Measurements from ENCODE around the gene NEURL1B.
"Not testable (repeated sequence)": the region's sequence is repeated elsewhere in the genome, so short reads cannot be mapped to it uniquely, and the experiment has no call there.

NEURL1B gene

DNA sequence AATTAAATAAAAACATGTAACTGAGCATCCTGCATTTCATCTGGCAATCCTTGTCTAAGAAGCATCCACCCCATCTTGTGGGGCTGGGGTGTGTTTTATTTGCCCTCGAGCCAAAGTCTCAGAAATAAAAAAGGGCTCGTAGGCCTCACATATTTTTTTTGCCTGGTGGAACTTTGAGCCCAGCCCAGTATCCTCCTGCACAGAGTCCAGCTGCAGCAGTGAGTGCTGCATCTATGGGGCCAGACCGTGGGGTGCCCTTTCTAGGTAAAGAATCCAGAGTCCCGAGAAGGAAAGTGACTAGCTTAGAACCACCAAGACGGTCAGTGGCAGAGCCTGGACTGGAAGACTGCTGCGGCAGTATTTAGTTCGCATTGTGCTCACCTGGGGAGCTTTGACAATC, 33.1 kb downstream of the NEURL1B start:
- H3K27ac ChIP-seq = no peak overlapping the region
- TF ChIP-seq, protein P1, sequence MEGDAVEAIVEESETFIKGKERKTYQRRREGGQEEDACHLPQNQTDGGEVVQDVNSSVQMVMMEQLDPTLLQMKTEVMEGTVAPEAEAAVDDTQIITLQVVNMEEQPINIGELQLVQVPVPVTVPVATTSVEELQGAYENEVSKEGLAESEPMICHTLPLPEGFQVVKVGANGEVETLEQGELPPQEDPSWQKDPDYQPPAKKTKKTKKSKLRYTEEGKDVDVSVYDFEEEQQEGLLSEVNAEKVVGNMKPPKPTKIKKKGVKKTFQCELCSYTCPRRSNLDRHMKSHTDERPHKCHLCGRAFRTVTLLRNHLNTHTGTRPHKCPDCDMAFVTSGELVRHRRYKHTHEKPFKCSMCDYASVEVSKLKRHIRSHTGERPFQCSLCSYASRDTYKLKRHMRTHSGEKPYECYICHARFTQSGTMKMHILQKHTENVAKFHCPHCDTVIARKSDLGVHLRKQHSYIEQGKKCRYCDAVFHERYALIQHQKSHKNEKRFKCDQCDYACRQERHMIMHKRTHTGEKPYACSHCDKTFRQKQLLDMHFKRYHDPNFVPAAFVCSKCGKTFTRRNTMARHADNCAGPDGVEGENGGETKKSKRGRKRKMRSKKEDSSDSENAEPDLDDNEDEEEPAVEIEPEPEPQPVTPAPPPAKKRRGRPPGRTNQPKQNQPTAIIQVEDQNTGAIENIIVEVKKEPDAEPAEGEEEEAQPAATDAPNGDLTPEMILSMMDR (conservative IDR thresholded peaks at IDR 0.05) = no peak

DNA sequence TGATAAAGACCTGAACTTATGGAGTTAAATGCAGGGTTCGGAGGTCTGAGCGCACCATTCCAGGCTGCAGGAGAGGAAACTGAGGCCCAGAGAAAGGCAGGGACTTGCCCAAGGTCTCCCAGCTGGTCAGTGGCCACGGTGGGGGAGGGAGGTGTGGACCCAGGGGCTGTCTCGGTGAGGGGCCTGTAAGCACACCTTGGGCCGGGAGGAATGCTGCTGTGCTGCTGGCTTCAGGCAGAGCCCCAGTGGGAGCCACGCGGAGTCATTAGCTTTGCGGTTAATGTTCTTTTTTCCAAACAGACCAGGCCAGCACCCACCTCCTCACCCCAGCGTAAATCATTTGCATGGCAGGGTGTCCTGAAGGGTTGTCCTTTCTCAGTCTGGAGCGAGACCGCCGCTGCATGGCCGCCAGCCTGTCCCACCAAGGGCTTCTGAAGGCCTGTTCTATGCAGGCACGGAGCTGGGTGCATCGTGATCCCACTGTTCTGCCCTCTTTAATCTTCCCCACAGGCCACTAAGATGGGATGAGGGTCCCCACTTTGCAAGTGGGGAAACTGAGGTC, 35.9 kb downstream of the NEURL1B start:
- no peak overlapping the region for H3K27ac ChIP-seq
- TF ChIP-seq, protein P1 (conservative IDR thresholded peaks at IDR 0.05) = no peak

DNA sequence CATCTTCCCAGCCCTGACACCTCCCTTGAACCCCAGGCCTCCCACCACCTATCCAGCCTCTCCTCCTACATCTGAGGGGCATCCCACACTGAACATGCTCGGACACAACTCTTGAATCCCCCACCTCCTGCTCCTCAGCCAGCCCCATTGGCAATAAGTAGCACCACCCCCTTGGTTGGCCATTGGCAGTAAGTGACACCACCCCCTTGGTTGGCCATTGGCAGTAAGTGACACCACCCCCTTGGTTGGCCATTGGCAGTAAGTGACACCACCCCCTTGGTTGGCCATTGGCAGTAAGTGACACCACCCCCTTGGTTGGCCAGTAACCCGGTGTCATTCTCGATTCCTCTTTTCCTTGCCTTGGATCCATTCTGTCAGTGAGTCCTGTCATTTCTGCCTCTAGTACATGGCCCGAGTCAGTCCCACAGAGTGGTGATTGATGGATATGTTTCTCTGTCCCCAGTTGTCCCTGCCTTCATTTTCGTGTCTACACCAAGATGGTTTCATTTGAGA, 37.4 kb downstream of the NEURL1B start:
- not testable (repeated sequence) for H3K27ac ChIP-seq

DNA sequence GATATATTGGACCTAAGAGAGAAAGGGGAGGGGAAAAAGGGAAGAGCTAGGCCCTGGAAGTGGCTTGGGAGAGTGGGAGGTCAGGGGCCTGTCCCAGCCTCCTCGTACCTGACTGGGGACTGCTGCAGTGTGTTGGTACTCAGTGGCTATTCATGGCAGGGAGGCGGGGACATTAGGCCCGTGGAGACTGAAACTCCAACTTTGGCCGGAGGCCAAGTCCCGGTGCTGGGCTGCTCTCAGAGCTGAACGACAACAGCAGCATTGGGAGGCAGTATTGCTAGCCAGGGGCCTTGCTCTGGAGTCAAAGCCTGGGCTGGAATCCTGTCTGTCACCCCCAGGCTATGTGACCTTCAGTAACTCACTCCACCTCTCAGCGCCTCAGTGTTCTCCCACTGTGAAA, 37.8 kb downstream of the NEURL1B start:
- H3K27ac ChIP-seq = no peak overlapping the region
- TF ChIP-seq, protein P1 (conservative IDR thresholded peaks at IDR 0.05) = no peak

DNA sequence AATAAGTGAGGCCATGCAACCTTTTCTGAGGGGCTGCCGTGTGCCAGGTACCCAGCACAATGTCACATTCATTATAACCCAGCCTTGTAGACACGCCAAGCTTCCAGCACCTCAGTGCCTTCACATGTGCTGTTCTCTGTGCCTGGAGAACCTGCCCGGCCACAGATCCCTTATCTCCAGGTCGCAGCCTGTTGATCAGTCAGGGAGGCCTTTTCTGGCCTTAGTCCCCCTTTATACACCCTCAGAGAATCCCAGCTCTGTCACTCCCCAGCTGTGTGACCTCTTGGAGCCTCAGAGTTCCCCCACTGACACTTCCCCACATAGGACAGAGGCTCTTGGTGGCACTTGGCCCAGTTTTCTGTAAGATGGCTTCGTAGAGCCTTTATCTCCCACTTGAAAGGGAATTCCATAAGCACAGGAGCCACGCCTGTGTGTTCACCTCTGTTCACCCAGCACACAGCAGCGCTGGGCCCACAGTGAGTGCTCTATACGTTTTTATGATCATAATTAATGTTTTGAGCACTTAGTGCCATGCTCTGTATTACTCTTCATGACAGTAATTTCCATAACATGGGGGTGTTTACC, 38.7 kb downstream of the NEURL1B start:
- TF ChIP-seq, protein P1 (conservative IDR thresholded peaks at IDR 0.05) = no peak
- no peak overlapping the region for H3K27ac ChIP-seq

DNA sequence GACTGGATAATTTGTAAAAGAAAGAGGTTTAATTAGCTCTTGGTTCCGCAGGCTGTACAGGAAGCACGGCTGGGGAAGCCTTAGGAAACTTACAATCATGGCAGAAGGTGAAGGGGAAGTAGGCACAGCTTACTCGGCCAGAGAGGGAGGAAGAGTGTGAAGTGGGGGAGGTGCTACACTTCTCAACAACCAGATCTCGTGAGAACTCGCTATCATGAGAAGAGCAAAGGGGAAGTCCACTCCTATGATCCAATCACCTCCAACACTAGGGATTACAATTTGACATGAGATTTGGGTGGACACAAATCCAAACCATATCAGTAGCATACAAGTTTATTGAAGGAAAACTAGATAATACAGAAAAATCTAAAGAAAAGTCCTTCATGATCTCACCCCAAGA, 39.9 kb downstream of the NEURL1B start:
- no peak overlapping the region for H3K27ac ChIP-seq
- TF ChIP-seq, protein P1 (conservative IDR thresholded peaks at IDR 0.05) = no peak

DNA sequence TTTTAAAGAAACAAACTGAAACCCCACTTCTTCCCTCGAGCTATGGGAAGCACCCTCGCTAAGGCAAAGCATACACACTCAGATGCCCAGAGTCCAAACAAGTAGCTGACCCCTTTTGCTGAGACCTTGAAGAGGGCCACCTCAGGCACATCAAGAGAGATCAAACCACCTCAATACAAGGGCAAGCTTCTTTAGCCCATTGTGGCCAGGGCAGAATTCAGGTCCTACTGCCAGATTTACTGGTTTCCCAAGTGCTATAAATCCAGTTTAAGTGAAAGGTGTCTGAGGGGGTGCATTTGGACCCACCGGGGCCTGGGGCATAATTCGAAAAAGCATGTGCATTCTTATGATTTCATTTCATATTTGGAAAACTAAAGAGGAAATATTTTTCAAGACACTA, 40.4 kb downstream of the NEURL1B start:
- no peak overlapping the region for H3K27ac ChIP-seq
- TF ChIP-seq, protein P1 (conservative IDR thresholded peaks at IDR 0.05) = no peak

DNA sequence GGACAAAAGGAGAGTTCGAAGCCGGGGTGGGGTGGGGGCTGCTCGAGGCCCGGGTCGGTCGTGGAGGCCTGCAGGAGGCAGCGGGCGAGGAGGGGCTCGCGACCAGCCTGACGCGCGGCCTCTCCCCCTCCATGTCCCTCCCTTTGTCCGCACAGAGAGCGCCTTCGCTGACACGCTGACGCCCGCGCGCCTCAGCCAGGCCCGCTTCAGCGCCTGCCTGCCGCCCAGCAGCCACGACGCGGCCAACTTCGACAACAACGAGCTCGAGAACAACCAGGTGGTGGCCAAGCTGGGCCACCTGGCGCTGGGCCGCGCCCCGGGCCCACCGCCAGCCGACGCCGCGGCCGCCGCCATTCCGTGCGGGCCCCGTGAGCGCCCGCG, 42.2 kb downstream of the NEURL1B start:
- H3K27ac ChIP-seq = no peak overlapping the region
- TF ChIP-seq, protein P1 (conservative IDR thresholded peaks at IDR 0.05) = no peak

Measured in VCaP (cell line).